Fibroblast of mammary gland (primary cell): Measurements from ENCODE around the gene NLRC5.

ENCODE experiments used
- DNase-seq: peaks from one replicate; pipeline ENCODE4 v3.0.0-alpha.2; 2010; ENCODE audit warnings: low read depth
- H3K4me3 ChIP-seq: 2 replicates; pipeline ENCODE4 v1.5.1; 2011; ENCODE audit warnings: low read depth, mild to moderate bottlenecking, low read length, moderate library complexity; ENCODE audit not compliant: control insufficient read depth
- TF ChIP-seq, protein P1 (sequence below): conservative IDR thresholded peaks from 2 replicates; pipeline ENCODE4 v1.5.1; 2011; ENCODE audit warnings: low read depth, low read length, inconsistent platforms; ENCODE audit not compliant: control insufficient read depth, insufficient read depth

Gene NLRC5

GRCh38 chr16:56995136-56995805, 5.9 kb downstream of the NLRC5 start:
- H3K4me3 ChIP-seq = no peak overlapping the region
- TF ChIP-seq, protein P1, sequence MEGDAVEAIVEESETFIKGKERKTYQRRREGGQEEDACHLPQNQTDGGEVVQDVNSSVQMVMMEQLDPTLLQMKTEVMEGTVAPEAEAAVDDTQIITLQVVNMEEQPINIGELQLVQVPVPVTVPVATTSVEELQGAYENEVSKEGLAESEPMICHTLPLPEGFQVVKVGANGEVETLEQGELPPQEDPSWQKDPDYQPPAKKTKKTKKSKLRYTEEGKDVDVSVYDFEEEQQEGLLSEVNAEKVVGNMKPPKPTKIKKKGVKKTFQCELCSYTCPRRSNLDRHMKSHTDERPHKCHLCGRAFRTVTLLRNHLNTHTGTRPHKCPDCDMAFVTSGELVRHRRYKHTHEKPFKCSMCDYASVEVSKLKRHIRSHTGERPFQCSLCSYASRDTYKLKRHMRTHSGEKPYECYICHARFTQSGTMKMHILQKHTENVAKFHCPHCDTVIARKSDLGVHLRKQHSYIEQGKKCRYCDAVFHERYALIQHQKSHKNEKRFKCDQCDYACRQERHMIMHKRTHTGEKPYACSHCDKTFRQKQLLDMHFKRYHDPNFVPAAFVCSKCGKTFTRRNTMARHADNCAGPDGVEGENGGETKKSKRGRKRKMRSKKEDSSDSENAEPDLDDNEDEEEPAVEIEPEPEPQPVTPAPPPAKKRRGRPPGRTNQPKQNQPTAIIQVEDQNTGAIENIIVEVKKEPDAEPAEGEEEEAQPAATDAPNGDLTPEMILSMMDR = no peak
- DNase-seq = no peak

GRCh38 chr16:56997264-56997663, 7.9 kb downstream of the NLRC5 start:
- no peak overlapping the region for H3K4me3 ChIP-seq
- no peak for DNase-seq

DNA sequence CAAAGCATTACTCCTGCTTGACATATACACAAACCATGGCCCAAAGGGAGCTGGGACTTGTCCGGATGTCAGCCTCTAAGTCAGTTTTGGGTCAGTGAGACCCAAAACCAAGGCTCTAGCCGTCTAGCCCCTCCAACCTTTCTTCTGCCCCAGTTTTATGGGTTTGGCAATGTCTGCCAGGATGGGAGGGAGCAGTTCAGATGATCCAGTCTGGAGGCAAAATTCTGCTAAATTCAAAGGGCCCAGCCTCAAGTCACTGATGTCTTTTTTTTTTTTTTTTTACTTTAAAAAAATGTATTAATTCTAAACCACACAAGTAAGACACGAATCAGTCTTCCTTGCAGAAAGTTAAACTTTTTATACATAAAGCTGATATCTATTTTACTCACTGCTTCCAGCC, 8.6 kb downstream of the NLRC5 start:
- no peak overlapping the region for H3K4me3 ChIP-seq
- DNase-seq = no peak
- TF ChIP-seq, protein P1 = no peak

More at GRCh38 chr16:56997264-56997663, 7.9 kb downstream of the NLRC5 start:
- TF ChIP-seq, protein P1 = no peak

- TF ChIP-seq, protein P1 = no peak
- no peak for DNase-seq
- no peak overlapping the region for H3K4me3 ChIP-seq
These were observed 9.0 kb downstream of the NLRC5 start for GRCh38 chr16:56998352-56998751.

DNA sequence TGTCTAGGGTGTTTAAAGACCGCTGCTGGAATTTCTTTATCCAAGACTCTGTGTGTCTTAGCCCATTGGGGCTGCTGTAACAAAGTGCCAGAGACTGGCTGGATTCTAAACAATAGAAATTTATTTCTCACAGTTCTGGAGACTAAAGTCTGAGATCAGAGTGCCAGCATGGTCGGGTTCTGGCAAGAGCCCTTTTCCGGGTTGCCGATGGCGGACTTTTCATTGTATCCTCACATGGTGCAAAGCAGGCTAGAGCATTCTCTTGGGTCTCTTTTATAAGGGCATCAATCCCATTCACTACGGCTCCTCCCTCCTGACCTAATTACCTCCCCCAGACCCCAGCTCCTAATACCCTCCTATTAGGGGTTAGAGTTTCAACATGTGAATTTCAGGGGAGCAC, 9.5 kb downstream of the NLRC5 start:
- DNase-seq = no peak
- TF ChIP-seq, protein P1 = no peak
- no peak overlapping the region for H3K4me3 ChIP-seq

DNA sequence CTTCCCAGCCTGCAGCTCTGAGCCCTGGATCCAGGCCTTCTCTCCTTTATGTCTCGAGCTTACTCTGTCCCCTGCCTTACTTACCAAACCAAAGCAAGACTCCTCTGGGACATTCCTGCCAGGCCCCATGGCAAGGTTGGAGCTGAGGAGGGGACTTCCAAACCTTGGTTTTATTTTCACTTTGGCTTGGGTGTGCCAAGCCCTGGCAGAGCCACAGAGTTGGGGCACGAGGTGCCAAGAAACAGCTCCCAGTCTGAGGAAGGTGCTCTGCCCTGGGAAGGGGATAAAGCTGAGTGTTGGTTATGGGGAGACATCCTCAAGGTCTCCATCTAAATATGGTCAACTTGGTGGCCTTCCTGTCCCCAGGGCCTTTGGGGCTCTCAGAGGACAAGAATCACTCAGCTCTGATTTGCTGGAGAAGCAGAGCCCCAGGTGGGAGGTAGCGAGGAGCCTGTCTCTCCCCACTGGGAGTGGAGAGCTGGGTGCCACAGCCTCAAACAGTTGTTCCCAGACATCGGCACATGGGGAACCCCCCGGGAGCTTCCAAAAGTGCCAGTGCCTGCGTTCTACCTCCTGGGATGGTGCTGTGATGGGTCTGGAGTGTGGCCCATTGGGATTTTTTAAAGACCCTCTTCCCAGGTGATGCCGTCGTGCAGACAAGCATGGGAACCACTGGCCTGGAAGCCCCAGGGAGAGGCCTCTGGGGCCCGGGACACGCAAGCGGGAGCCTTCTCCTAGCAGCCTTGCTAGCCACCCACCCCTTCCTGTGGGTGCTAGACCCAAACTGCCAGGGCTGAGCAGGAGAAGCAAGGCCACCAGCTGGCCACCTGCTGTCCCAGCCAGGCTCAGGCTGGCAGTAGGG, 10.3 kb downstream of the NLRC5 start:
- TF ChIP-seq, protein P1 = no peak
- H3K4me3 ChIP-seq = no peak overlapping the region
- DNase-seq = no peak
